Uterus (tissue), 4 donors: Measurements from ENCODE around the gene BMP8A. TPM values are rescaled to one million over a fixed set of nuclear protein-coding genes. Genes with fewer than 3 reads are reported as not detected.
"Not testable (repeated sequence)": the region's sequence is repeated elsewhere in the genome, so short reads cannot be mapped to it uniquely, and the experiment has no call there.

Experiments used
- DNase-seq, 2 donors: peaks; one replicate each; pipeline ENCODE4 v3.0.0-alpha.2; 2019 to 2020
- H3K27ac ChIP-seq, 2 donors: fragments of 200-600 bp; sonication (generic); 1 replicate in 1 of 2; 2 replicates in 1 of 2; pipeline ENCODE4 v1.5.1; 2016 to 2018
- H3K27me3 ChIP-seq, 2 donors: fragments of 200-600 bp; sonication (generic); one replicate each; pipeline ENCODE4 v1.5.1; 2018 to 2019; ENCODE audit warnings: control low read depth in 1 of 2
- H3K36me3 ChIP-seq, 2 donors: fragments of 200-600 bp; sonication (generic); one replicate each; pipeline ENCODE4 v1.5.1; 2019; ENCODE audit warnings: control low read depth in 1 of 2
- H3K4me1 ChIP-seq, 2 donors: fragments of 200-600 bp; sonication (generic); one replicate each; pipeline ENCODE4 v1.5.1; 2018 to 2019; ENCODE audit warnings: control low read depth in 1 of 2
- H3K4me3 ChIP-seq, 2 donors: fragments of 200-600 bp; sonication (generic); 1 replicate in 1 of 2; 2 replicates in 1 of 2; pipeline ENCODE4 v1.5.1; 2018 to 2019; ENCODE audit warnings: mild to moderate bottlenecking in 1 of 2
- H3K9me3 ChIP-seq, 2 donors: fragments of 200-600 bp; sonication (generic); one replicate each; pipeline ENCODE4 v1.5.1; 2019; ENCODE audit warnings: control low read depth in 1 of 2
- POLR2A ChIP-seq, 2 donors: fragments of 450-650 bp; IDR thresholded peaks; one replicate each; pipeline ENCODE4 v1.6.1; 2016; ENCODE audit warnings: antibody characterized with exemption in 2 of 2, mild to moderate bottlenecking in 1 of 2, moderate library complexity in 1 of 2
- intact Hi-C: fragments of 100-400 bp; cut with DNase I; formaldehyde crosslinking; loops from one replicate; pipeline ENCODE4 v1.15.1; 2023; ENCODE audit warnings: low total_unique reads
- total RNA-seq, 4 donors: library from RNA; depleted of rRNA in 3 of 4; stranded (reverse); fragments of >200 nt in 3 of 4; gene quantifications; one replicate each; pipeline versions ENCODE4 v1.1.0 to v1.2.4, GENCODE V29; 2014 to 2023
- TF ChIP-seq, protein P1 (sequence below), 4 experiments: fragments of 200-600 bp in 2 of 4; fragments of 450-650 bp in 2 of 4; sonication (generic) in 2 of 4; IDR thresholded peaks; one replicate each; pipeline ENCODE4 v1.5.1; 2016 to 2019; ENCODE audit warnings: antibody characterized with exemption in 4 of 4, mild to moderate bottlenecking in 2 of 4, moderate library complexity in 1 of 4
- donor health status: DM: yes; HTN: yes; CAD: no.

BMP8A gene
- total RNA-seq, 4 donors from 2014 or later = 1.8 to 8.3 (median 2.7) TPM; not detected in 1

DNA sequence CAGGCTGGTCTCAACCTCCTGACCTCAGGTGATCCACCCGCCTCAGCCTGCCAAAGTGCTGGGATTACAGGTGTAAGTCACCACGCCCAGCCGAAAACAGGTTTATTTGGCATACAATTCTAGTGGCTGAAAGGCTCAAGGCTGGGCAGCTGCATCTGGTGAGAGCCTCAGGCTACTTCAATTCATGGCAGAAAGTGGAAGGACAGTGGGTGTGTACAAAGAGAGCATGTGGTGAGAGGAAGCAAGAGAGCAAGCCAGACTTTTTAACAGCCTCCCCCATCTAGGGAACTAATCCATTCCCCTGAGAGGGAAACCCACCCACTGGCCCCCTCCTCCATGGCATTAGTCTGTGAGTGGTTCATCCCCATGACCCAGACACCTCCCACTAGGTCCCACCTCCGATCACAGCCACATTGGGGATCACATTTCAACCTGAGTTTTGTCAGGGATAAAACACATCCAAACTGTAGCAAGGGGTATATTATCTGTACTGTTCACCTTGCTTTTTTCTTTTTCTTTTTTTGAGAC is 9.5 kb downstream of the BMP8A start:
- H3K27ac ChIP-seq = no peak overlapping the region
- no peaks in the 10 kb centered on the region for H3K9me3 ChIP-seq
- no peaks in the 10 kb centered on the region for H3K27me3 ChIP-seq
- TF ChIP-seq POLR2A (IDR thresholded peaks at IDR 0.05) = no peak
- TF ChIP-seq, protein P1, sequence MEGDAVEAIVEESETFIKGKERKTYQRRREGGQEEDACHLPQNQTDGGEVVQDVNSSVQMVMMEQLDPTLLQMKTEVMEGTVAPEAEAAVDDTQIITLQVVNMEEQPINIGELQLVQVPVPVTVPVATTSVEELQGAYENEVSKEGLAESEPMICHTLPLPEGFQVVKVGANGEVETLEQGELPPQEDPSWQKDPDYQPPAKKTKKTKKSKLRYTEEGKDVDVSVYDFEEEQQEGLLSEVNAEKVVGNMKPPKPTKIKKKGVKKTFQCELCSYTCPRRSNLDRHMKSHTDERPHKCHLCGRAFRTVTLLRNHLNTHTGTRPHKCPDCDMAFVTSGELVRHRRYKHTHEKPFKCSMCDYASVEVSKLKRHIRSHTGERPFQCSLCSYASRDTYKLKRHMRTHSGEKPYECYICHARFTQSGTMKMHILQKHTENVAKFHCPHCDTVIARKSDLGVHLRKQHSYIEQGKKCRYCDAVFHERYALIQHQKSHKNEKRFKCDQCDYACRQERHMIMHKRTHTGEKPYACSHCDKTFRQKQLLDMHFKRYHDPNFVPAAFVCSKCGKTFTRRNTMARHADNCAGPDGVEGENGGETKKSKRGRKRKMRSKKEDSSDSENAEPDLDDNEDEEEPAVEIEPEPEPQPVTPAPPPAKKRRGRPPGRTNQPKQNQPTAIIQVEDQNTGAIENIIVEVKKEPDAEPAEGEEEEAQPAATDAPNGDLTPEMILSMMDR (IDR thresholded peaks at IDR 0.05) = no peak
- no peak for DNase-seq
- H3K4me1 ChIP-seq = no peaks in the 10 kb centered on the region
- no peak overlapping the region for H3K4me3 ChIP-seq
- intact Hi-C loops = no loop called here
- no peaks in the 10 kb centered on the region for H3K36me3 ChIP-seq

DNA sequence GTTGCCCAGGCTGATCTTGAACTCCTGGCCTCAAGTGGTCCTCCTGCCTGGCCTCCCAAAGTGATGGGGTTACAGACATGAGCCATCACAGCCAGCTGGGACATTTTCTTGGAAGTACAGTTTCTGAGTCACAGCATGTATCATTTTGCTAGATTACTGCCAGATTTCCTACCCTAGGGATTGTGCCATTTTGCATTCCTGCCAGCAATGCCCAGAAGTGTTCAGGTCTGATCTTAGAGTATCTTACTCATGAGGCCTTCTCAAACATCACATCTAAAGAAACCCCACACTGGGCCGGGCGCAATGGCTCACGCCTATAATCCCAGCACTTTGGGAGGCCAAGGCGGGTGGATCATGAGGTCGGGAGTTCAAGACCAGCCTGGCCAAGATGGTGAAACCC is 10.2 kb downstream of the BMP8A start:
- Histone ChIP-seq H3K27ac (no peak overlapping the region), H3K36me3 (no peaks in the 10 kb centered on the region), H3K4me3 (no peak overlapping the region), H3K9me3 (no peaks in the 10 kb centered on the region), H3K27me3 (no peaks in the 10 kb centered on the region), H3K4me1 (no peaks in the 10 kb centered on the region)
- intact Hi-C loops = no loop called here
- TF ChIP-seq, protein P1 (IDR thresholded peaks at IDR 0.05) = no peak
- no peak for TF ChIP-seq POLR2A (IDR thresholded peaks at IDR 0.05)
- no peak for DNase-seq

DNA sequence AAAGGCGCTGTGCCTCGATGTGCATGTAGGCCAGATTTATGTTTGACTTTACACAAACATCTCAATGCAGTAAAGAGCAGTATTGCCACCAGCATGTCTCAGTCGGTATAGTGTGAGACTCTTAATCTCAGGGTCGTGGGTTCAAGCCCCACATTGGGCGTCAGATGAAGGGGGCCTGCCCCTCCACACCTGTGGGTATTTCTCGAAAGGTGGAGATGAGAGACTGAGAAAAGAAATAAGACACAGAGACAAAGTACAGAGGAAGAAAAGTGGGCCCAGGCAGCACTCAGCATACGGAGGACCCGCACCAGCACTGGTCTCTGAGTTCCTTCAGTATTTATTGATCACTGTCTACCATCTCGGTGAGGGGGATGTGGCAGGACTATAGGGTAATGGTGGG is 13.0 kb downstream of the BMP8A start:
- intact Hi-C loops, H3K4me3 ChIP-seq, H3K4me1 ChIP-seq, H3K36me3 ChIP-seq, DNase-seq, H3K27me3 ChIP-seq, H3K9me3 ChIP-seq, H3K27ac ChIP-seq: not testable (repeated sequence)

DNA sequence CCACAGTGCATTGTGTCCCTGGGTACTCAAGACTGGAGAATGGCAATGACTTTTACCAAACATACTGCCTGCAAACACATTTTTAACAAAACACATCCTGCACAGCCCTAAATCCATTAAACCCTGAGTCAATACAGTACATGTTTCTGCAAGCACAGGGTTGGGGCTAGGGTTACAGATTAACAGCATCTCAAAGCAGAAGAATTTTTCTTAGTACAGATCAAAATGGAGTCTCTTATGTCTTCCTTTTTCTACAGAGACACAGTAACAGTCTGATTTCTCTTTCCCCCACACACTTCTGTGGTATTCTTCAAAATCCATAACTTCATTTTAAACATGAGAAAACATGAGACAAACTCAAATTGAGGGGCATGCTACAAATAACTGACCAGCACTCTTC is 13.9 kb downstream of the BMP8A start:
- H3K27ac ChIP-seq = no peak overlapping the region
- H3K9me3 ChIP-seq = no peaks in the 10 kb centered on the region
- TF ChIP-seq, protein P1 (IDR thresholded peaks at IDR 0.05) = no peak
- TF ChIP-seq POLR2A (IDR thresholded peaks at IDR 0.05) = no peak
- intact Hi-C loops = no loop called here
- H3K4me1 ChIP-seq = no peaks in the 10 kb centered on the region
- no peak overlapping the region for H3K4me3 ChIP-seq
- DNase-seq = no peak
- H3K27me3 ChIP-seq = no peaks in the 10 kb centered on the region
- H3K36me3 ChIP-seq = no peaks in the 10 kb centered on the region

DNA sequence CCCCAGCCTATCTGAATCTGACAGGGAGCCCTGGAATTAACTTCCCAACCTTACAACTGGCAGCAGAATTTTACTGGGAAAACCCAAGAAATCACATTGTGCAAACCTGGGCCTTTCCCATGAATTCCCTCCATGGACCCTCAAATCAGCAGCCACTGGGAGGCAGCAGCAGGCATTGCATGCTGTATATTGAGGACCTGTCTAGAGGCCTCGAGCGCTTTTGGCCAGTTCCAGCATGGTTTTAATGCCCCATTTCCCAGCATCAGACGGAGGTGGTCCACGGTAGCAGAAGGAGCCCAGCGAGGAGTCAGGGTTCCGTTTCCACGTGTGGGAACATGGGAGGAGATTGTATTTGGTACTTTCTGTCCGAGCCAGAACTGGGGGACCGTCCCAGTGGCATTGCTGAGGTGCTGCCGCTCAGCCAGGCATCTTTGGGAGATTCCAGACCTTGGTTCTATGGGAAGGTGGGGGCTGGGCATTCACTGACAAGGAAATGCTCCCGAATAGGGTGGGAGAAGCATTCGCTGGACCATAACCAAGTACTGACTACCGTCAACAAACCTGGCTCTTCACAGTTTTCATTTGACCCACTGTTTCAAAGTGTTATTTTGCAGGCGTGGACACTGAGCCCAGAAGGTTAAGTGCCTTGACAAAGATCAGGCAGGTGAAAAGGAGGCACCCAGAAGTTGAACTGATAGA is 15.9 kb downstream of the BMP8A start:
- H3K4me3 ChIP-seq = no peak overlapping the region
- H3K9me3 ChIP-seq = no peaks in the 10 kb centered on the region
- H3K36me3 ChIP-seq = no peaks in the 10 kb centered on the region
- DNase-seq = no peak
- H3K4me1 ChIP-seq = no peaks in the 10 kb centered on the region
- TF ChIP-seq, protein P1 (IDR thresholded peaks at IDR 0.05) = peak in 1 of 4 experiments; percentile 21
- no peak for TF ChIP-seq POLR2A (IDR thresholded peaks at IDR 0.05)
- intact Hi-C loops = no loop called here
- no peak overlapping the region for H3K27ac ChIP-seq
- H3K27me3 ChIP-seq = no peaks in the 10 kb centered on the region
